EH (cell line): ENCODE results near the gene PPM1H.
"Not testable (repeated sequence)": the region's sequence is repeated elsewhere in the genome, so short reads cannot be mapped to it uniquely, and the experiment has no call there.

Experiments used
- DNase-seq: peaks from one replicate; pipeline ENCODE4 v3.0.0-alpha.2; 2015; ENCODE audit warnings: low read depth

The PPM1H gene

DNA sequence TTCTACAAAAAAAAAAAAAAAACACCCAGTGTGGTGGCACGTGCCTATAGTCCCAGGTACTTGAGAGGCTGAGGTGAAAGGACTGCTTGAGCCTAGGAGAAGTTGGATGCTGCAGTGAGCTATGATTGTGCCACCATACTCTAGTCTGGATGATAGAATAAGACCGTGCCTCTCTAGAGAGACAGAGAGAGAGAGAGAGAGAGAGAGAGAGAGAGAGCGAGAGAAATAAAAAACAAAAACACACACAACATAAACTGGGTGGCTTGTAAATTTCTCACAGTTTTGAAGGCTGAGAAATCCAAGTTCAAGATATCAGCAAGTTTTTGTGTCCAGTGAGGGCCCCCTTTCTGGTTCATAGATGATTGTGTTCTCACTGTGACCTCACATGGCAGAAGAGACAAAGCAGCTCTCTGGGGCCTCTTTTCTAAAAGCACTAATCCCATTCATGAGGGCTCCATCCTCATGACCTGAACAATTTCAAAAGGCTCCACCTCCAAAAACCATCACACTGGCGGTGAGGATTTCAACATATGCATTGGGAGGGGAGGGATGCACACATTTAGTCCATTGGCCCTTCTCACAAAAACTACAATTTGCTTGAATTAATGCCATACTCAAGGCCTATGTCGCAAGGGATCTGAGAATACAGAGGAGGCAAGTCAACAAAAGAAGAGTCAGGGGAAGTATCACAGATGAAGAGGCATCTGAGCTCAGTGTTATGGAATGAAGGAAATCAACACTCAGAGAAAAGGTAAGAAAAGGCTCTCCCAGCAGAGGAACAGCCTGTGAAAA lies 94.9 kb downstream of the PPM1H start:
- DNase-seq, result peak; percentile 57

DNA sequence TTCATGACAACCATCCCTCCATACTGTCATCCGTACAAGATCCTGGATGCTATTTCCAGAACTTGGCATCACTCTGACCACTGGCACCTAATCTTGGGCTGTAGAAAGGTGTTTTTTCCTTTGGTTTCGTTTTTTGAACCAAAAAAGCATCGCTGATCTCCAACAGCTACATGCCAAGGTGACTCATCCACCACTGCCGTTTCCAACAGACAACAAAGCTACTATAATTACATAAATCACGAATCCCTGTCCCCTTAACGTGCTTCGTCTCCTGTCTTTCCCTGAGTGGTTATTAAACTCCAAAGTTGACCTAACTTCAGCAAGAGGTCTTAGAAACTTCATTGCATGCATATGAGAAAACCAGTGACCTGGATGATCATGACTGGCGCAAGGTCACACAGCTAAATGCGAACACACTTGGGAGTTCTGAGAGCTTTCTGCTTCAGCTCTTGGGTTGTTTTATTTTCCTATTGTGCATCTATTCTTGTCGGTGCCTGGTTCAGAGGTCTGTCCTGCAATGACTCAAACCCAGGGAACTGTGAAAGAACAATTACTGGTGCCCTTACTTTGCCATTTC lies 99.9 kb downstream of the PPM1H start:
- DNase-seq, result peak; percentile 70

DNA sequence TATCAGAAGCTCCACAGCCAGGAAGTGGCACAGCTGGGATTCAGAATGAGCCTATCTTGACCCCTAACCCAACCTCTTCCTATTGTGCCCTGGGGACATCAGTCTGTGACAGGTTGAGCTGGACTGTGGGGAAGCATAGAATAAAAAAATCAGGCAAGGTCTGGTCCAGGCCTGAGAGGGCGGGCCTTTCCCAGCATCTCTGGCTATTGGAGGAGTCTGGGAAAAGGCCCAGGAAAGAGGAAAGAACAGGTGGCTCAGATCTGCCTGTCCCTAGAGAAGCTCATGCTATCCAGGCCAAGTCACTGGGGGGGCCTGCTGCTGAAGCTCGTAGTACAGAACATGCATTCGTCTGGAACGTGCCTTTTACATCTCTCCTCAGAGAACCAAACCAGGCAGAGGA lies 100.5 kb downstream of the PPM1H start:
- DNase-seq, result no peak

DNA sequence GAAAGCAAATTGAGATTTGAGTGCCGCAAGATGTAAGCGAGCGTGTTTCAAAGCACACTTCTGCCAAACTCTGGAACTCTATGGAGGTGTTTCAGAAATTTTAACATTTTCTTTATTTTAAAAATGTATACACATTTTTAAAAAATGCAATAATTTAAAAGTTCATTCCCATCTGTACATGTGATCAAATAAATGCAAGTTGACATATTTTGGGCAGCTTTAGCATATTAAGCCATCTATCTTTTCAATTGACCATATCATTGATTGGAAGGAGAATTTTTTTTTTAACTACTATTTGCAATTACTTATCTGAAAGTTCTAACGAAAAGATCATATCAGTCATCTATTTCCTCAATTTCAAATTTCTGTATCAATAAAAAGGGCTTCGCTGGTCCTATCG lies 101.3 kb downstream of the PPM1H start:
- DNase-seq, result no peak

DNA sequence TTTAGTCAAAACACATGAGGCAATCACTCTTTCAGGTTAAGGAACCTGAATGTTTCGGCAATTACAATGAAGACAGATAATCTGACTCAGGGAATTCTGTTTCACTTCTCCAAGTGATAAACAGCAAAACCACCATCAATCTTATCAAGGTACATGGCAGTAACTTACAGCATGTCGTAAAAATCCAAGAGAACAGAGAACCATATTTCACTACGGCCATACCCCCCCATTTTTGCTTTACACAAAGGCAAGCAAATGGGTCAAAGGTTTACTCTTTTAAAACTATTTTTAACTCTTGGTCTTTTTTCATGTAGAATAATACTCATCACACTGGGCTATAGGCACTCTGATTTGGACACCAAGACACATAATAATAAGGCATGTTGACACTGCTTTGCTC lies 102.4 kb downstream of the PPM1H start:
- no peak for DNase-seq

DNA sequence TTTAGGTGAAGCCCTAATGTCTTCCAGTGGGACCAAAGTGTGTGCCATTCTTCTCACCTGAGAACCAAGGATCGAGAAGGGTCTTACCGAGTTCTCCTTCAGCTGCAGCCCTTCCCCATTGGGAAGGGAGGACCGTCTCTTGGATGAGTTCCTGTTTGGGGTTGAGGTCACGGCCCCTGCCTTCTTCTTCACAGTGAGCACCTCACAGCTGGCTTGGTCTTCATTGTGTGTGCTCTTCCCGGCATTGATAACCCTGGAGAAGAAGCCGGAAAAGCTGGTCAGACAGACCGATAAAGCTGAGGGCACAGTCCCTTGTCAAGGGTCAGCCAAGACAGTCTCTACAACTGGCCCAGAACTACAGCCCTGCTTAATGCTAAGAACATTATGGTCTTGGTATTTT lies 102.9 kb downstream of the PPM1H start:
- no peak for DNase-seq

DNA sequence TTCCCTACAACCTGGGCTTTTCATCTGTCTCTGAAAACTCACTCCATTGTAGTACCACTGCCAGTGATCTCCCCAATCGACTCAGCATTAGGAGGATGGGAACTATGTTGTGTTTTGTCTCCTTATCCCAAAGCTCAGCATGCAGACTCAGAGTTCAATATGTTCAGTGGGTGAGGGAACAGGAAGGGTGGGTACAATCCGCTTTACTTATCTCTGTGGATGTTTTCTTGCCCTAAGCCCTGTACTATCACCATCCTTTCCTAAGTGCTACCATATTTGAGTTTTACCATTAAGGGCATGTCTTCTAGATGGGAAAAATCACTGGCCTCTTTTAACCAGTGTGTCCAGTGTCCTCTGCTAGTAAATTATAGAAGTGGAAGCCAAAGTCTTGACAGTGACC lies 107.1 kb downstream of the PPM1H start:
- DNase-seq, result no peak

DNA sequence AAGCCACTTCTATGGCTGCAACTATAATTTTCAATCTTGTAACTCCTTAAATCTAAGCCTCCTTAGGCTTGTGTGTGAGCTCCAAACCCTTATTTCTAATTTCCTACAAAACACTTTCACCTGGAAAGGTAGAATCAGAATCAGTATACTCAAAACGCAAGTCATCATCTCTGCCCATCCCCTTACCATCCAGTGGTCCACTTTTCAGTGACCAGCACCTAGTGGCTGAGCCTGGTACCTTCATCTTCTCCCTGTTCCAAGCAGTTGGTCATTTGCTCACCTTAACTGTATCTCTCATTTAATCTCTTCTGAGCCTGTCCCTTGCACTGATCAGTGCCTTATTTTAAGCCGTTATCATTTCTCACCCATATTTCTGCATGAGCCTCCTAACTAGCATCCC lies 107.9 kb downstream of the PPM1H start:
- no peak for DNase-seq

DNA sequence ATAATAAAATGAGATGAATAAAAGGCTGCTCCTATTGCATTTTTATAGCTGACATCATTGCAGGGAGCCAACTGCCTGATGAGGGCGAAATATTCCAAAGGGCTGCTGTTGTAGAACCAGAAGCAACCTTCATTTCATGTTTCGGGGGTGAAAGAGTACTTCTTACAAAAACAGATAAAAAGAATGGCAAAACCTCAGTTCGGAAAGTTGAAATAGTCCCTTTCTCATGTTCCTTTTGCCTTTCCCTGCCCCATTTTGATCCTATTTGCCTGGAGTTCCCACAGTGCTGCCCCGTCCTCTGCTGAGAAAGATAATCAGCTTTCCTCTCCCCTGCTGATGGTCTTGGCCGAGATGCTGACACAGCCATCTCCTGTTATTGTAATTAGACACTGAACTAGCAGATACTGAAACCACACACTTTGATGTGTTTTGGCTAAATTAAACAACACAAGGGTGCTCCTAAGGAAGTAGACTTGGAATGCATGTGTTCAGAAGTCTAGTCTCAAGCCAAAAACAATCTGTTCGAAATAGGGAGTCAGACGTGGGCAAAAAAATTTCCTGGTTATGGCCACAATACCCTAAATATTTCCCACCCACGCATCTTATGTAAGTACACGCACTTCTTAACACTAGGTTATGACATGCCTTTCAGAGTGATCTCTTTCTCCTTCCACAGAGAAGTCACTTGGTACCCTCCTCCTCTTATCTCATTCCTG lies 117.2 kb downstream of the PPM1H start:
- DNase-seq, result peak; percentile 58

DNA sequence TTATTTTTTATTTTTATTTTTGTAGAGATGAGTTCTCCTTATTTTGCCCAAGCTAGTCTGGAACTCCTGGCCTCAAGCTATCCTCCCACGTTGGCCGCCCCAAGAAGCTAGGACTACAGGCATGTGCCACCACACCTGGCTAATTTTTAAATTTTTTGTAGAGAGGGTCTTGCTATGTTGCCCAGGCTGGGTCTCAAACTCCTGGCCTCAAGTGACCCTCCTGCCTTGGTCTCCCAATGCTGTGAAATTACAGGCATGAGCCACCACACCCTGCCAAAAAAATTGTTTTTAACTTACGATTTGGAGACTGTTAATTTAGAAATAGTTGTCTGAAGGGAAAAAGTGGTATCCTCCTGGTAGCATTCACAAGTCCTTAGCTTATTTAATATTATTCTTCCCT lies 120.7 kb downstream of the PPM1H start:
- no peak for DNase-seq

DNA sequence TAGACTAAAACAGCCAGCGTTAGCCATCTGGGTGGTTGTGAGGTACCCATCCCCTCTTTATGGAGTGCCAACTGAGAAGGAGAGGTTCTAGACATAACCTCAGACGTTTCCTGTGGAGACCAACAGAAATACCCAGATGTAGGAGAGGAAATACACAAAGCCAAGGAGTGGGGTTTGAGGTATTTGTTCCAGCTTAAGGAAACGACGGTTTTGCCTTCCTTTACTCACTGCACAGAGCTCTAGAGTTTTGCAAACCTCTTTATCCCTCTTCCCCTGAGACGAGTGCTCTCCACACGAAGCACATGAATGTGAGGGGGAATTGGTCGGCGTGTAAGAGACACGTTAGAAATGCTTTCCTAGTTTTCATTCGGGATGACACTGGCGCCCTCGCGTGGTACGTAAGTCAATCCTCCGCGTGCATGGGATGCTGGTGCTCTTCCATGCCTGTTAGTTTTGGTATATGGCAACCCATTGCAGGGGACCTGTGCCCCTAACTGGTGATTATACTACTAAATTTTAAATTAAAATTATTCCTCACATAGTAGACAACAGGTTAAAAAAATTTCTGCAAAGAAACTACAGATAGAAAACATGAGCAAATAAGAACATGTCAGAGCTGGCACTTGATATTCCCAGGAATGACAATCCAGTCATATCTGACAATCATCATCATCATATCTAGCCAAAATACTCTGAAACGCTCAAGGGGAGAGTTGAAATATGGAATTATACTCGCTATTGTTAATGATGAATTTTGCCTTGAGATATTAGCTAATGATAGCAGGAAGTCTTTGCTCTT lies 121.7 kb downstream of the PPM1H start:
- DNase-seq, result peak; percentile 76

DNA sequence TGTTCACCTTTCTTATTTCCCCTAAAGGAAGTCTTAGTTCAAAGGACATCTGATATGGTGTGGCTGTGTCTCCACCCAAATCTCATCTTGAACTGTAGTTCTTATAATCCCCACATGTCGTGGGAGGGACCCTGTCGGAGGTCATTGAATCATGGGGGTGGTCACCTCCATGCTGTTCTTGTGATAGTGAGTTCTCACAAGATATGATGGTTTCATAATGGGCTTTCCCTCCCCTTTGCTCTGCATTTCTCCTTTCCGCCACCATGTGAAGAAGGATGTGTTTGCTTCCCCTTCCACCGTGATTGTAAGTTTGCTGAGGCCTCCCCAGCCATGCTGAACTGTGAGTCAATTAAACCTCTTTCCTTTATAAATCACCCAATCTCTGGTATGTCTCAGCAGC lies 123.5 kb downstream of the PPM1H start:
- DNase-seq, result not testable (repeated sequence)

DNA sequence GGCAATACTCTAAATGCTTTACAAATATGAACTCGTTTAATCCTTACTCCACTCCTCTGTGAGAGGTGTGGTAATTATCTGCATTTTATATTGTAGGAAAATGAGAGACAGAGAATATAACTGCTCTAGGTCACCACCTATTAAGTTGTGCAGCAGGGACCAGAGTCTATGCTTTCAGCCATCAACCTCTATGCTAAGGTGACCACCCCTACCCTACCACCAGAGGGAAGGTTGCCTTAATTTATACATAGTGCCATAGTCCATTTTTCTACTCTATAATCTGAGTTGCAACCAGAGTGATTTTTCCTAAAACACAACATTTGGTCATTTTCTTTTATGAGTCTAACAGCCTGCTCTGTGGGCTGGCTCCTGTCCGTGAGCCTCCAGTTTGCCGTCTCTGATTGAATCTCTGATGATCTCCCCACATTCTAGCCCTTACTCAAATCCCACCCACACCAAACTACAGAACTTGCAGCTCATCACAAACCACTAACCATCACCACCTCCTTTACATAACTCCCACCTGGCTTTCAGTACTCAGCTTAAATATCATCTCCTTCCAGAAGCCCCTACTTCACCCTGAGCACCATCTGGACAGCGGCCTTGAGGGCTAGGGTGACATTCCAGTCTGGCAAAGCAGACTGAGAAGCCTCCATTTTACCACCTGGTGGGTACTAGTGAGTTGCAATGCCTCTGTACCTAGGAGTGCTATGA lies 126.6 kb downstream of the PPM1H start:
- DNase-seq, result no peak

DNA sequence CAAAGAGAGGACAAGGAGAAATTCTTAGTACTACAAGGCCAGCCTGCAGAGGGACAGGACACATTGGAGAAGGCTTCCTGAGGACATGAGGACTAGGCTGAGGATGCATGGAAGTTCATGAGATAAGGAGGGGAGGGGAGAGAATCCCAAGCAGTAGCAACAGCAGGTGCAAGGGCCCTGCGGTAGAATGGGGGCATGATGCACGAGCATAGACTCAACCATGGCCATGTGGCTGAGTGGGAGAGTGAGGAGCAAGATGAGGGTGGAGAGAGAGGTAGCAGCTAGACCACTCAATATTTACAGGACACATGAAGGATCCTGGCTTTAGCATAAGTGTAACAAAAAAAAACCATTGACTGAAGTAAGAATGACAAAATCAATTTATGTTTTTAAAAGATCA lies 128.1 kb downstream of the PPM1H start:
- DNase-seq, result no peak

DNA sequence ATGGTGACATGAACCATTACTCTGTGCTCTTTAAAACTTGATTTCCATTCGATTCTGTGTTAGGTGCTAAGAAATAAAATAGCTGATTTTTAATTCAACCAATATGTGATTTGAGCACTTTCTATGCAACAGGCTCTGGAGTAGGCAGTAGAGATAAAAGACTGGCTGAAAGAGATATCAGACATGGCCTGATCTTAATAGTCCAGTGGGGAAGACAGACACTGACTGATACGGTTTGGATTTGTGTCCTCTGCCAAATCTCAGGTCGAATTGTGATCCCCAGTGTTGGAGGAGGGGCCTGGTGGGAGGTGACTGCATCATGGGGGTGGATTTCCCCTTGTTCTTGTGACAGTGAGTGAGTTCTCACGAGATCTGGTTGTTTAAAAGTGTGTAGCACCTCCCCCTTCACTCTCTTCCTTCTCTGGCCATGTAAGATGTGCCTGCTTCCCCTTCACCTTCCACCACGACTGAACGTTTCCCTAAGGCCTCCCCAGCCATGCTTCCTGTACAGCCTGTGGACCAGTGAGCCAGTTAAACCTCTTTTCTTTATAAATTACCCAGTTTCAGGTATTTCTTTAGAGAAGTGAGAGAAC lies 128.6 kb downstream of the PPM1H start:
- no peak for DNase-seq

DNA sequence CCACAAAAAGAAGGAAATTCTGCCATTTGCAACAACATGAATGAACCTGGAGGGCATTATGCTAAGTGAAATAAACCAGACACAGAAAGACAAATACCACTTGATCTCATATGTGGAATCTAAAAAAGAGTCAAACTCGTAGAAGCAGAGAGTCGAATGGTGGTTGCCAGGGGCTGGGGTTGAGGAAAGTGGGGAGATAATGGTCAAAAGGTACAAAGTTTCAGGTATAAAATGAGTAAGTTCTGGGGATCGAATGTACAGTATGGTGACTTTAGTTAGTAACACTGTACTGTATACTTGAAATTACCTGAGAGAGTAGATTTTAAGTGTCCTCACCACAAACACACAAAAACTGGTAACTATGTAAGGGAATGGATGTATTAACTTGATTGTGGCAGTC lies 129.4 kb downstream of the PPM1H start:
- DNase-seq, result no peak

DNA sequence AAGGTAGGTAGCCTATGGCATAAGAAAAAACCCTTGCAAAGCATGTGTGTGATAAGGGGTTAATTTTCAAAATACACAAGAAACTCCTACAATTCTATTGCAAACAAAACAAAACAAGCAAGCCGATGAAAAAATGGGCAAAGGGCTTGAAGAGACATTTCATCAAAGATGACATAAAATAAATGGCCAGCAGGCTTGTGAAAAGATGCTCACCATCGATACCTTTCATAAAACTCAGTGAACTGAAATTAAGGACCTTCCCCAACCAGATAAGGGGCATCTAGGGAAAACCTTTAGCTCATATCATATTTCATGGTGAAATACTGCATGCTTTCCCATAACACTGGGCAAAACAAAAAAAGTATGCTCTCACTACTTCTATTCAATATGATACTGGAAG lies 131.2 kb downstream of the PPM1H start:
- DNase-seq, result no peak

DNA sequence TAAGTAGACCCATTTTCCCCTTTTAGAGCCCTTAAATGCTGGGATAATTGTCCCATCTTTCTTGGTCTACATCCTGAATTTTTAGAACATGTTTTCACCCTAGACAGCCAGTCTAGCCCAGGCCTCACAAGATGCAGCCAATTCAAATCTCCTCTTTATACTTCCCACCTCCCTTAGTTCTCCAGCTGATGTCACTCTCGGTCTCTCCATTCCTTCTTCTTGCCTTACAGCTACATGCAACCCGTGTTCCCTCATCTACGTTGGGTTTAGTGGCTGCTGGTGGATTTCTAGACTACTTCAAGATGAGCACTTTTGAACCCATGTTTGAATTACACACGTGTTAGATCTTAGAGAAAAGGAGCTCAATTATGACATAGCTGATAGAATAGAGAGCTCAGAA lies 132.0 kb downstream of the PPM1H start:
- DNase-seq, result peak; percentile 65

DNA sequence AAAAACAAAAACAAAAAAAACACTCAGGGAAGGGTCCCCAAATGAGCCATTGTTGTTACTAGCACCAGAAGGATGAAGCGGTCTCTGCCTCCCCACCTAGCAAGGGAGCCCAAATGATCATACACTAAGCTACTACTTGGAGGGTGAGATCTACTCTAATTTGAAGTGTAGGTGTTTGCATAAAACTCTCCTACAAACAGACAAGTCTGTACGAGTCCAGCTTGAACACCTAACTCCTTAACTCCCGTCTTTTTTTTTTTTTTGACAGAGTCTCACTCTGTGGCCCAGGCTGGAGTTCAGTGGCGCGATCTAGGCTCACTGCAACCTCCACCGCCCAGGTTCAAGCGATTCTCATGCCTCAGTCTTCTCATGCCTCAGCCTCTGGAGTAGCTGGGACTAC lies 132.6 kb downstream of the PPM1H start:
- no peak for DNase-seq

DNA sequence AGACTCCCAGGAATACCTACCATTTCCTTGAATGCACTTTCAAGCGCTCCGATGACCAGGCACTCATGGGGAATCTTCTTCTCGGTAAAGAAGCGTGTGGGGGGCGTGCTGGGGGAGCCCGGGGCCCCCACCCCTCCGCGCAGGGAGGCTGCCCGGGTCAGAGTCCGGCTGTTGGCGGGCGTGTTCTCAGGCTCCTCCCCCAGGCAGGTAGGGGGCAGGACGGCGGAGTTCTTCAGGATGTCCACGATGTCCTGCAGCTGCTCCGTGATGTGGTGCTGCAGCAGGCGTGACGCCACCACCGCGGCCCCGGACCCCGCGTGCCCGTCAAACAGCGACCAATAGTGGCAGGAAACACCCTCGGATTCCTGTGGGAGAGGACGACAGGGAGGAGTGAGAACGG lies 133.2 kb downstream of the PPM1H start:
- no peak for DNase-seq

DNA sequence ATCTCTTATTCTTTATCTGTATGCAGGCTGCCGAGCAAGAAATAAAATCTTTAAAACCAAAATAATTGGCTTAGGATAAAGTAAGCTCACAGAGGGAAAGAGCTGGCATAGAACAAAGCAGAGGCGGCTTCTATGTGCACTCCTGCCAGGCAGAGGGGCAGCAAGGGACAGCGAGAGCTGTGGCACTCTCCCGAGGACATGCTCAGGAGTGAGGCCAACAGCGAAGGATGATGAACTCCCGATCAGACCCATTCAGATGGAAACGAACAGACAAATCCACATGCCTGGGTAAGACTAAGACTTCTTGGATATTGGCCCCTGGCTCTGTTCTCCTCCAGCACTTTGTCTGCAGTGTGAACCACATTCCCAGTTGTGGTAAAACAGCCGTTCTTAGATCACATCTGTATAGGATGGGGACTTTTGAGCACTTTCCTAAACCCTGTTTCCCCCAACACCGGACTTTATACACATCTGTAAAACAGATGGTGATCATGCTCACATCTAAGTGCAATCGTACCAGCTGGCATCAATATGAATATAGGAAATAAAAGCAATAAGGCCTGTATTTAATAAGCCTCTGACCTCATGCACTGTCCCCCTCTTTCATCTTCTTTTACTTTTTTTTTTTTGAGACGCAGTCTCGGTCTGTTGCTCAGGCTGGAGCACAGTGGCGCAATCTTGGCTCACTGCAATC lies 134.1 kb downstream of the PPM1H start:
- no peak for DNase-seq
